ENCODE data around the gene NCSTN. TPM values are rescaled to one million over a fixed set of nuclear protein-coding genes. Genes with fewer than 3 reads are reported as not detected.

Gene NCSTN
- total RNA-seq, 6 donors from 2014 or later, result 55.9 to 116 (median 70.8) TPM

GRCh38 chr1:160398823-160399222 lies 55.6 kb downstream of the NCSTN start:
- Histone ChIP-seq H3K36me3 (no peaks in the 10 kb centered on the region), H3K9me3 (no peaks in the 10 kb centered on the region), H3K4me3 (no peak overlapping the region), H3K4me1 (peaks cover 15 to 37% (median 23%) of the 10 kb centered on the region in 4 donors), H3K27me3 (peaks cover 0 to 13% (median 6%) of the 10 kb centered on the region in 4 donors), H3K27ac (no peak overlapping the region)
- ATAC-seq (ENCODE audit: low FRiP score in 2 of 2), result no peak
- 76% methylated on average over 3 of the region's 4 CpGs; no CpG with 5 or more reads in 1 of the 2 donors for WGBS, 2 donors
- DNase-seq, result no peak
- no peak for TF ChIP-seq POLR2A (IDR thresholded peaks at IDR 0.05)

GRCh38 chr1:160399544-160400222 lies 56.5 kb downstream of the NCSTN start:
- WGBS, 2 donors, result 40 to 47% methylated on average over 17 of the region's 17 CpGs
- no peaks in the 10 kb centered on the region for H3K36me3 ChIP-seq
- DNase-seq, result no peak
- peaks cover 0 to 13% (median 6%) of the 10 kb centered on the region in 4 donors for H3K27me3 ChIP-seq
- H3K9me3 ChIP-seq, result no peaks in the 10 kb centered on the region
- ATAC-seq (ENCODE audit: low FRiP score in 2 of 2), result peak in 1 of 2 donors; percentile 7
- H3K4me1 ChIP-seq, result peaks cover 15 to 41% (median 27%) of the 10 kb centered on the region in 4 donors
- peak in 1 of 6 experiments; percentile 5 for TF ChIP-seq CTCF (IDR thresholded peaks at IDR 0.05)
- TF ChIP-seq EP300 (IDR thresholded peaks at IDR 0.05), result no peak
- TF ChIP-seq POLR2AphosphoS5 (IDR thresholded peaks at IDR 0.05), result no peak
- no peak for TF ChIP-seq POLR2A (IDR thresholded peaks at IDR 0.05)
- peak overlapping the region; percentile 52 to 79 (median 70) for H3K4me3 ChIP-seq
- peak overlapping the region; percentile 52 to 87 (median 72) for H3K27ac ChIP-seq

- peak; percentile 77 to 91 for ATAC-seq (ENCODE audit: low FRiP score in 2 of 2)
- peak within 1 kb of the TSS; percentile 52 to 79 (median 70) for H3K4me3 ChIP-seq
- TF ChIP-seq EP300 (IDR thresholded peaks at IDR 0.05) (no peak), CTCF (IDR thresholded peaks at IDR 0.05) (peak in 1 of 6 experiments; percentile 12), POLR2AphosphoS5 (IDR thresholded peaks at IDR 0.05) (peak in 1 of 2 donors; percentile 34)
- peak within 1 kb of the TSS; percentile 64 to 87 (median 72) for H3K27ac ChIP-seq
- WGBS, 2 donors, result 0 to 1% methylated on average over 1 to 27 of the region's 34 CpGs
- H3K36me3 ChIP-seq, result no peaks in the 10 kb centered on the region
- no peaks in the 10 kb centered on the region for H3K9me3 ChIP-seq
- peak; percentile 55 to 95 for DNase-seq
- peaks cover 15 to 41% (median 28%) of the 10 kb centered on the region in 4 donors for H3K4me1 ChIP-seq
- peaks cover 0 to 13% (median 6%) of the 10 kb centered on the region in 4 donors for H3K27me3 ChIP-seq
Observed at GRCh38 chr1:160400223-160400645, 57.1 kb downstream of the NCSTN start, which contains the start of gene VANGL2. Gene VANGL2, plus strand, starts transcription at chr1:160400564. Its CDS starts 15,274 bp downstream, at chr1:160415838.

DNA sequence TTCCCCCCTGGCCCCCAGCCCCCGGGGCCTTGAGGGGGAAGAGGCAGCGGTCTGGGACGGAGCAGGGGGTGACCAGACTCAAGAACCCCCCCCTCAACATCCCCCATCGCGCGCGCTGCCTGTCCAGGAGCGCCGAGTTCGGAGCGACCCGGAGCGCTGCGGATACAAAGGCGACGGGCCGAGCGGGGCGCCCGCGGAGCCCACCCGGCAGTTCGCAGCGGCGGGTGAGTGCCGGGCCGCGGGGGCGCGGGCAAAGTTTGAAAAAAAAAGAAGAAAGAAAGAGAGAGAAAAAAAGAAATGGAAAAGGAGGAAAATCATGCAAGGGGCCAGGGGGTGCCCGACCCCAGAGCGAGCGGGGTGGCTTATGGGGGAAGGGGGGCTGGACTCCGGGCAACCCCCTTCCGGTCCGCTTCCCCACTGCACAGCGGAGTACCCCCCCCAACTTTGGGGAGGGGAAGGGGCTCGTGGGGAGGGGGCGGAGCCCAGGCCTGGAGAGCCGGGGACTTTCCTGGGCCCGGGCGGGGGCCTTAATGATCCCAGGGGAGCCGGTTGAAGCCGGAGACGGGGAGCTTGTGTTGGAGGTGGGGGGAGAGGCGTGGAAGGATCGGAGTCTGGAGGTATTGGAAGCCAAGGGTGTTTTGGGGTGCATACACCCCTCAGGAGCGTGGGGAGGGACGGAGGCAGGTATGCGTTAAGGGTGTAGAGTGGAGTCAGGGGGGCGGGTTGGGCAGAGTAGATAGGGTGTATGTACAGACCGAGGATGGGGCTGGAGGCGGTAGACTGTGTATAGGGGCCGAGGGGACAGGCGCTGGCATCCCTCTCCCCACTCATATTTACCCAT lies 57.7 kb downstream of the NCSTN start:
- peak in 1 of 2 donors; percentile 84 for DNase-seq
- H3K27ac ChIP-seq, result peak overlapping the region; percentile 64 to 87 (median 72)
- peaks cover 0 to 13% (median 6%) of the 10 kb centered on the region in 4 donors for H3K27me3 ChIP-seq
- peaks cover 15 to 41% (median 28%) of the 10 kb centered on the region in 4 donors for H3K4me1 ChIP-seq
- 5 to 9% methylated on average over 31 to 43 of the region's 55 CpGs for WGBS, 2 donors
- H3K4me3 ChIP-seq, result peak overlapping the region; percentile 52 to 79 (median 70)
- no peaks in the 10 kb centered on the region for H3K9me3 ChIP-seq
- no peaks in the 10 kb centered on the region for H3K36me3 ChIP-seq
- ATAC-seq (ENCODE audit: low FRiP score in 2 of 2), result peak in 1 of 2 donors; percentile 33
- no peak for TF ChIP-seq POLR2AphosphoS5 (IDR thresholded peaks at IDR 0.05)
- TF ChIP-seq EP300 (IDR thresholded peaks at IDR 0.05), result no peak
- TF ChIP-seq POLR2A (IDR thresholded peaks at IDR 0.05), result no peak
- TF ChIP-seq CTCF (IDR thresholded peaks at IDR 0.05), result no peak

GRCh38 chr1:160401487-160401805 lies 58.3 kb downstream of the NCSTN start:
- H3K36me3 ChIP-seq, result no peaks in the 10 kb centered on the region
- 34 to 40% methylated on average over 7 of the region's 7 CpGs for whole genome bisulfite sequencing, 2 donors
- DNase-seq, result no peak
- no peak for ATAC-seq (ENCODE audit: low FRiP score in 2 of 2)
- no peak for TF ChIP-seq EP300 (IDR thresholded peaks at IDR 0.05)
- no peak for TF ChIP-seq POLR2AphosphoS5 (IDR thresholded peaks at IDR 0.05)
- TF ChIP-seq POLR2A (IDR thresholded peaks at IDR 0.05), result no peak
- TF ChIP-seq CTCF (IDR thresholded peaks at IDR 0.05), result no peak
- H3K27me3 ChIP-seq, result peaks cover 0 to 13% (median 6%) of the 10 kb centered on the region in 4 donors
- peak overlapping the region in 3 of 4 donors; percentile 52 to 79 (median 69) for H3K4me3 ChIP-seq
- H3K27ac ChIP-seq, result peak overlapping the region in 2 of 4 donors; percentile 68 to 81
- no peaks in the 10 kb centered on the region for H3K9me3 ChIP-seq
- H3K4me1 ChIP-seq, result peaks cover 15 to 41% (median 28%) of the 10 kb centered on the region in 4 donors

Data from upper lobe of left lung (tissue), 6 donors.